ENCODE results near the gene CREBBP.

The CREBBP gene

GRCh38 chr16:3830625-3831254, 49.8 kb downstream of the CREBBP start:
- Histone ChIP-seq H3K4me3 (no peak overlapping the region), H3K27ac (no peak overlapping the region), H4K20me1 (peaks cover 84 to 100% (median 100%) of the 10 kb centered on the region in 11 experiments), H3K4me2 (no peak overlapping the region), H3K36me3 (peaks cover 44 to 97% (median 89%) of the 10 kb centered on the region in 11 experiments), H3K4me1 (peaks cover 12 to 41% (median 25%) of the 10 kb centered on the region in 10 experiments), H3K27me3 (no peaks in the 10 kb centered on the region), H3K9me3 (replicated peaks in 1 of 11) (peaks cover 16 to 49% (median 40%) of the 10 kb centered on the region in 11 experiments), H3K9ac (0 out of 22 replicates have a peak overlapping the region, but pooled peaks of 1 of the 11 experiments have one; percentile 38)
- TF ChIP-seq Cebpa-rat (IDR thresholded peaks at IDR 0.05), result no peak

GRCh38 chr16:3829631-3830536, 50.6 kb downstream of the CREBBP start:
- Histone ChIP-seq H3K4me1 (peaks cover 20 to 49% (median 33%) of the 10 kb centered on the region in 10 experiments), H3K4me3 (no peak overlapping the region), H3K4me2 (peak overlapping the region in 1 of 11 experiments; percentile 26; a peak in 1 of 22 replicates), H3K9ac (no peak overlapping the region), H4K20me1 (peaks cover 91 to 100% (median 100%) of the 10 kb centered on the region in 11 experiments), H3K27me3 (no peaks in the 10 kb centered on the region), H3K36me3 (peaks cover 37 to 91% (median 80%) of the 10 kb centered on the region in 11 experiments), H3K27ac (no peak overlapping the region), H3K9me3 (replicated peaks in 1 of 11) (peaks cover 16 to 40% (median 34%) of the 10 kb centered on the region in 11 experiments)
- TF ChIP-seq Cebpa-rat (IDR thresholded peaks at IDR 0.05), result no peak

GRCh38 chr16:3825940-3826339, 54.6 kb downstream of the CREBBP start:
- no peak overlapping the region for H3K4me3 ChIP-seq
- H3K9ac ChIP-seq, result no peak overlapping the region
- peak overlapping the region in 9 of 11 experiments; percentile 11 to 78 (median 37); a peak in 15 of 22 replicates for H3K4me2 ChIP-seq
- no peak for TF ChIP-seq Cebpa-rat (IDR thresholded peaks at IDR 0.05)
- peaks cover 98 to 100% (median 100%) of the 10 kb centered on the region in 11 experiments for H4K20me1 ChIP-seq
- H3K9me3 ChIP-seq (replicated peaks in 1 of 11), result 0 out of 22 replicates have a peak, but pooled peaks cover 0 to 4% (median 0%) of the 10 kb centered on the region in 11 experiments
- H3K27me3 ChIP-seq, result no peaks in the 10 kb centered on the region
- H3K4me1 ChIP-seq, result peaks cover 58 to 89% (median 73%) of the 10 kb centered on the region in 10 experiments
- H3K27ac ChIP-seq, result no peak overlapping the region
- peaks cover 14 to 74% (median 60%) of the 10 kb centered on the region in 11 experiments; a peak in 21 of 22 replicates for H3K36me3 ChIP-seq

- H3K4me1 ChIP-seq, result peaks cover 67 to 95% (median 80%) of the 10 kb centered on the region in 10 experiments
- TF ChIP-seq Cebpa-rat (IDR thresholded peaks at IDR 0.05), result no peak
- peaks cover 14 to 73% (median 54%) of the 10 kb centered on the region in 11 experiments; a peak in 21 of 22 replicates for H3K36me3 ChIP-seq
- H3K4me3 ChIP-seq, result no peak overlapping the region
- peak overlapping the region in 2 of 11 experiments; percentile 2 to 7; a peak in 1 of 22 replicates for H3K27ac ChIP-seq
- H3K9me3 ChIP-seq (replicated peaks in 1 of 11), result no peaks in the 10 kb centered on the region
- no peak overlapping the region for H3K9ac ChIP-seq
- peak overlapping the region; percentile 8 to 78 (median 42); a peak in 19 of 22 replicates for H3K4me2 ChIP-seq
- peaks cover 98 to 100% (median 100%) of the 10 kb centered on the region in 11 experiments for H4K20me1 ChIP-seq
- no peaks in the 10 kb centered on the region for H3K27me3 ChIP-seq
These were observed 55.4 kb downstream of the CREBBP start for GRCh38 chr16:3825103-3825502.

GRCh38 chr16:3824121-3824795, 56.3 kb downstream of the CREBBP start:
- H3K4me2 ChIP-seq, result peak overlapping the region; percentile 8 to 78 (median 43); a peak in 21 of 22 replicates
- peaks cover 75 to 96% (median 85%) of the 10 kb centered on the region in 10 experiments for H3K4me1 ChIP-seq
- TF ChIP-seq Cebpa-rat (IDR thresholded peaks at IDR 0.05), result no peak
- H3K27me3 ChIP-seq, result no peaks in the 10 kb centered on the region
- H3K4me3 ChIP-seq, result no peak overlapping the region
- no peaks in the 10 kb centered on the region for H3K9me3 ChIP-seq (replicated peaks in 1 of 11)
- no peak overlapping the region for H3K27ac ChIP-seq
- H3K36me3 ChIP-seq, result peaks cover 14 to 65% (median 45%) of the 10 kb centered on the region in 11 experiments; a peak in 21 of 22 replicates
- H4K20me1 ChIP-seq, result peaks cover 98 to 100% (median 100%) of the 10 kb centered on the region in 11 experiments
- H3K9ac ChIP-seq, result peak overlapping the region in 1 of 11 experiments; percentile 7; a peak in 1 of 22 replicates

- Histone ChIP-seq H3K9ac (peak overlapping the region in 1 of 11 experiments; percentile 5; a peak in 1 of 22 replicates), H3K4me2 (peak overlapping the region; percentile 8 to 78 (median 43); a peak in 21 of 22 replicates), H3K4me1 (peaks cover 83 to 100% (median 93%) of the 10 kb centered on the region in 10 experiments), H4K20me1 (peaks cover 99 to 100% (median 100%) of the 10 kb centered on the region in 11 experiments), H3K27ac (peak overlapping the region in 1 of 11 experiments; percentile 19; a peak in 3 of 22 replicates), H3K9me3 (replicated peaks in 1 of 11) (no peaks in the 10 kb centered on the region), H3K36me3 (peaks cover 10 to 59% (median 40%) of the 10 kb centered on the region in 11 experiments; a peak in 21 of 22 replicates), H3K27me3 (no peaks in the 10 kb centered on the region), H3K4me3 (no peak overlapping the region)
- TF ChIP-seq Cebpa-rat (IDR thresholded peaks at IDR 0.05), result no peak
These were observed 57.1 kb downstream of the CREBBP start for GRCh38 chr16:3823427-3823826.

- Histone ChIP-seq H3K4me1 (peaks cover 88 to 98% (median 94%) of the 10 kb centered on the region in 10 experiments), H3K36me3 (peaks cover under 1 to 52% (median 30%) of the 10 kb centered on the region in 11 experiments; a peak in 20 of 22 replicates), H3K9ac (peak overlapping the region in 1 of 11 experiments; percentile 34; a peak in 1 of 22 replicates), H3K27ac (0 out of 22 replicates have a peak overlapping the region, but pooled peaks of 2 of the 11 experiments have one; percentile 5 to 19), H3K27me3 (no peaks in the 10 kb centered on the region), H3K4me3 (no peak overlapping the region), H3K9me3 (replicated peaks in 1 of 11) (no peaks in the 10 kb centered on the region), H3K4me2 (peak overlapping the region in 9 of 11 experiments; percentile 7 to 78 (median 55); a peak in 13 of 22 replicates), H4K20me1 (peaks cover 99 to 100% (median 100%) of the 10 kb centered on the region in 11 experiments)
- no peak for TF ChIP-seq Cebpa-rat (IDR thresholded peaks at IDR 0.05)
These were observed 58.0 kb downstream of the CREBBP start for GRCh38 chr16:3822366-3823045.
